ENCODE results near the gene PDCD1LG2.
"Not testable (repeated sequence)": the region's sequence is repeated elsewhere in the genome, so short reads cannot be mapped to it uniquely, and the experiment has no call there.

The PDCD1LG2 gene

DNA sequence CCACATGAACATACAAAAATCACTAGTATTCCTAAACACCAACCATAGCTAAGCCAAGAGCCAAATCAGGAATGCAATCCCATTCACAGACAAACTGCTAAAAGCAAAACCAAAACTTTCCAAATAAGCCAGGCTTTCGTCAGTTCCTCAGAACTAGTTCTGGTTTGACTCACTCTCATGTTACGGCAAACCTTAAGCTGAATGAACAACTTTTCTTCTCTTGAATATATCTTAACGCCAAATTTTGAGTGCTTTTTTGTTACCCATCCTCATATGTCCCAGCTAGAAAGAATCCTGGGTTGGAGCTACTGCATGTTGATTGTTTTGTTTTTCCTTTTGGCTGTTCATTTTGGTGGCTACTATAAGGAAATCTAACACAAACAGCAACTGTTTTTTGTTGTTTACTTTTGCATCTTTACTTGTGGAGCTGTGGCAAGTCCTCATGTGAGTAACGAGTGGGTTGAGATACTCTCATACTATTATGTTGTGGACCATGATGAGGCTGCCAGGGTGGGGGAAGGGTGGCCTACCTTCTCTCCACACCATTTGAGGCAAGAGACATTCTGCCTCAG is at the start of gene PDCD1LG2:
PDCD1LG2 (plus strand) TSS at position 172 of the 572 bp plus-strand sequence. CDS start 12,016 bp downstream, outside the sequence.
- DNase-seq (ENCODE audit: low read depth) = no peak

DNA sequence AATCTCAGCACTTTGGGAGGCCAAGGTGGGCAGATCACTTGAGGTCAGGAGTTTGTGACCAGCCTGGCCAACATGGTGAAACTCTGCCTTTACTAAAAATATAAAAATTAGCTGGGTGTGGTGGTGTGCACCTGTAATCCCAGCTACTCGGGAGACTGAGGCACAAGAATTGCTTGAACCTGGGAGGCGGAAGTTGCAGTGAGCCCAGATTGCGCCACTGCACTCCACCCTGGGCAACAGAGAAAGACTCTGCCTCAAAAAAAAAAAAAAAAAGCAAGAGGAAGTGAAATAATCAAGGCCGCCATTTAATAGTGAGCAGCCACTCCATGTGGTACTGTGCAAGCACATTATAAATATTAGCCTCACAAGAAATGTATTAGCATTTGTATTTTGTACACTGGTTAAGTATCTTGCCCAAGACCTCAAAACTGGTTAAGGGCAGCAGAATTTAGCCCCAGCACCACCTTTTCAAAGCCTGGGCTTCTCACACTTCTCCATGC is 45.5 kb upstream of the PDCD1LG2 start:
- not testable (repeated sequence) for DNase-seq (ENCODE audit: low read depth)

DNA sequence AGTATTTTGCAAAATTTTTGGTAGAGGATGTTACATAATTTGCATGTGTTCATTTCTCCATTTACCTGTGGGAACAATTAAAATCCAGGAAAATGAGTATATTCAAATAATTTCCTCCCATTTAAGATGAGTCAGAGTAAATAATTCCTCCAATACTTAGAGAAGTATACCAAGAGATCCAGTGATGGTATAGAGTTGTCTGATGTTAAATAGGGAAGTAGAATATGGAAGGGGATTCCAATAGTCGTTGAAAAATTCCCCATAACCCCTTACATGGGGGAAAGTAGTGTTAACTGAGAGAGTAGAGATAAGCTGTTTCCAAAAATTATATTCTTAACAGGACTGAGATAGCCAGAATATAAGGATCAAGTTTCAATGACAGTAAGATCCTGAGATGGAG is 44.3 kb upstream of the PDCD1LG2 start:
- DNase-seq (ENCODE audit: low read depth) = no peak

DNA sequence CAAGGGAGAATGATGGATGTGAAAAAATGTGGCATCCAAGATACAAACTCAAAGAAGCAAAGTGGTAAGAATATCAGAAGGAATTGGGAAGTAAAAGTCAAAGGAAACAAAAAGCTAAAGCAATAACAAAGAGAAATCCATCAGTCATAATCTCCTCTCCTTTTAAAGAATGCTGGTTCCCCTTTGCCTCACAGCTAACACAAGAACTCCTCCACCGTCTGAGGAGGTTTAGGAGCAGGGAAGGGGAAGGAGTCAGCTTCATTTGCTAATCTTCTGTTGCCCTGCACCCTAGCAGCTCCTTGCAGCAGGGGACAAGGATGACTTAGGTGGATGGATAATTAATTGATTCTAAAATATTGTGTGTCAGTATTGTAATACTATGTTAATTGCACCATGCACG is 43.6 kb upstream of the PDCD1LG2 start:
- no peak for DNase-seq (ENCODE audit: low read depth)

DNA sequence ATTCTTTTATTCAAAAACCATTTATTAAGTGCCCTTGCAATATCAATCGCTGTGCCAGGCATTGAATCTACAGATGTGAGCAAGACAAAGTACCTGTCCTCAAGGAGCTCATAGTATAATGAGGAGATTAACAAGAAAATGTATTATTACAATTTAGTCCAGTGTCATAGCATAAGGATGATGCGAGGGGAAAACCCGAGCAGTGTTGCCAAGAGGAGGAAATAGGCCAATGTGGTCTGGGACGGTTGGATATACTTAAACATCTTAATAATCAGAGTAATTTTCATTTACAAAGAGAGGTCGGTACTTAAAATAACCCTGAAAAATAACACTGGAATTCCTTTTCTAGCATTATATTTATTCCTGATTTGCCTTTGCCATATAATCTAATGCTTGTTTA is 41.5 kb upstream of the PDCD1LG2 start:
- no peak for DNase-seq (ENCODE audit: low read depth)

DNA sequence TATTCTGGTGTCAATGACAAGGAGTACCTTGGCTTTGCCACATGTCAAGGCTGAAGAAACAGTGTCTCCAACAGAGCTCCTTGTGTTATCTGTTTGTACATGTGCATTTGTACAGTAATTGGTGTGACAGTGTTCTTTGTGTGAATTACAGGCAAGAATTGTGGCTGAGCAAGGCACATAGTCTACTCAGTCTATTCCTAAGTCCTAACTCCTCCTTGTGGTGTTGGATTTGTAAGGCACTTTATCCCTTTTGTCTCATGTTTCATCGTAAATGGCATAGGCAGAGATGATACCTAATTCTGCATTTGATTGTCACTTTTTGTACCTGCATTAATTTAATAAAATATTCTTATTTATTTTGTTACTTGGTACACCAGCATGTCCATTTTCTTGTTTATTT is 40.2 kb upstream of the PDCD1LG2 start:
- DNase-seq (ENCODE audit: low read depth) = no peak

DNA sequence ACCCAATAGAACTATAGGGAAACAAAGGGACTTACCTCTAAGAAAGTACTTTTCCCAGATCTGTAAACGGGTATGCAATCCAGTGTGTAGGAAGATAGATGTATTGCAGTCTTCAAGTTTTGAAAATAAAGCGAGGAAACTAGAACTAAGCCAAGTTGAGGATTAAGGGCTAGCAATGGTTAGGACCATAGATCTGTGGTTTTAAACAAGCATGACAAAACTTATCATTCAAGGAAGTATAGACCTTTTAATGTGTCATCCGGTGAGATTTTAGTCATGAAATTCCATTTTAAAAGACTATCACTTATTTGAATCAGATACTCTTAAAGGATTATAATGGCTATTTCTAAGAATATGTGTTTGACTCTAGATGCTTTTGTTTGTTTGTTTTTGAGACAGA is 39.5 kb upstream of the PDCD1LG2 start:
- DNase-seq (ENCODE audit: low read depth) = no peak

DNA sequence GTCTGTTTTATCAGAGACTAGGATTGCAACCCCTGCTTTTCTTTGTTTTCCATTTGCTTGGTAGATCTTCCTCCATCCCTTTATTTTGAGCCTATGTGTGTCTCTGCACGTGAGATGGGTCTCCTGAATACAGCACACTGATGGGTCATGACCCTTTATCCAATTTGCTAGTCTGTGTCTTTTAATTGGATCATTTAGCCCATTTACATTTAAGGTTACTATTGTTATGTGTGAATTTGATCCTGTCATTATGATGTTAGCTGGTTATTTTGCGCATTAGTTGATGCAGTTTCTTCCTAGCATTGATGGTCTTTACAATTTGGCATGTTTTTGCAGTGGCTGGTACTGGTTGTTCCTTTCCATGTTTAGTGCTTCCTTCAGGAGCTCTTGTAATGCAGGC is 34.7 kb upstream of the PDCD1LG2 start:
- DNase-seq (ENCODE audit: low read depth) = not testable (repeated sequence)

DNA sequence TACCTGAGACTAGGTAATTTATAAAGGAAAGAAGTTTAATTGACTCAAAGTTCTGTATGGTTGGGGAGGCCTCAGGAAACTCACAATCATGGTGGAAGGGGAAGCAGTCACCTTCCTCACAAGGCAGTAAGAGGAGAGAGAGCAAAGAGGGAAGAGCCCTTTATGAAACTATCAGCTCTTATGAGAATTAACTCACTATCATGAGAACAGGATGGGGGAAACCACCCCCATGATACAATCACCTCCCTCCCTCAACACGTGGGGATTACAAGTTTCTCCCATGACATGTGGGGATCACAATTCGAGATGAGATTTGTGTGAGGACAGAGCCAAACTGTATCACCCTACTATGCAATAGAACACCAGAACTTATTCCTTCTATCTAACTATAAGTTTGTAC is 32.1 kb upstream of the PDCD1LG2 start:
- DNase-seq (ENCODE audit: low read depth) = no peak

DNA sequence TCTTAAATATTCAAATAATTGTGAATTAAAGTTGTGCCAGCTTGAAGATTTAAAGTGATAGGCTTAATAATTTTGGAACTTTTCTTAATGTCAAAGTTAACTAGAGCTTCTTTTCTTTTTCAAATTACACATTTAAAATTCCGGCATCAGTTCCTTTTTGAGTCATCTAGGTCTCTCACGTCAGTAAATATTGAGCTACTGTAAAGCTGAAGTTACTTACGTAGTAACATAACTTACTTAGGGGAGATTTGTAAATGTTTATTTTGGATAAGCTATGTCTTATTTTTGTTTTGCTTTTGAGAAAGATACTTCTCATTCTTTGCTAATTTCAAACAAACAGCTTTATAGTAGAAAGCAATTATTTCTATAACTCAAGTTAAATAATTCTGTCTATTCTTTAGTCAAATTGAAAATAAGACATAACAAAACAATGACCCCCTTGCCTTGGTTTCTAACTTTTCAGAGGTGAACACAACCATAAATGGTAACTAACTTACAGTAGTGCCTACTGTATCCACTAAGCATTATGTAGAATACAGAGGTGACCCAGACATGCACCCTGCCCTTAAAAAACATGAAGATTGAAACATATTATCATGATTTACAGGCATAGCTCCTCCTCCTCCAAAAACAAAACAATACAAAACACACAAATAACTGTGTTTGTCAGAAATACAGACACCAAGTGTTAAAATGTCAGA is 30.2 kb upstream of the PDCD1LG2 start:
- no peak for DNase-seq (ENCODE audit: low read depth)

DNA sequence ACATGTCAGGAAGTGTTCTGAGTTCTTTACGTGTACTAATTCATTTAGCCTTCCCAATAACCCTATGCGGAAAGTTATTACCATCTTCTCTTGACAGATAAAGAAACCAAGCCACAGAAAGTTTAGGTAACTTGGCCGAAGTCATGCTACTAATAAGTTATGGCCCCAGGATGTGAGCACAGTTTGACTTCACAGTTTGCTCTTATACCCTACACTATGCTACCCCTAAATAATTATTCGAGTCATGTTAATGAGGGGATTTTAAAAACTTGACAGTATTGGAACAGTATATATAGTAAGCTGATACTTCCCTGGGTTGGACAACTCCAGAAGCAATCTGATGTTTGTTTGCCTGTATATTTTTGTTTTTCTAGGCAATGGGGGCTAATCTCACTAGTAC is 29.4 kb upstream of the PDCD1LG2 start:
- DNase-seq (ENCODE audit: low read depth) = no peak

DNA sequence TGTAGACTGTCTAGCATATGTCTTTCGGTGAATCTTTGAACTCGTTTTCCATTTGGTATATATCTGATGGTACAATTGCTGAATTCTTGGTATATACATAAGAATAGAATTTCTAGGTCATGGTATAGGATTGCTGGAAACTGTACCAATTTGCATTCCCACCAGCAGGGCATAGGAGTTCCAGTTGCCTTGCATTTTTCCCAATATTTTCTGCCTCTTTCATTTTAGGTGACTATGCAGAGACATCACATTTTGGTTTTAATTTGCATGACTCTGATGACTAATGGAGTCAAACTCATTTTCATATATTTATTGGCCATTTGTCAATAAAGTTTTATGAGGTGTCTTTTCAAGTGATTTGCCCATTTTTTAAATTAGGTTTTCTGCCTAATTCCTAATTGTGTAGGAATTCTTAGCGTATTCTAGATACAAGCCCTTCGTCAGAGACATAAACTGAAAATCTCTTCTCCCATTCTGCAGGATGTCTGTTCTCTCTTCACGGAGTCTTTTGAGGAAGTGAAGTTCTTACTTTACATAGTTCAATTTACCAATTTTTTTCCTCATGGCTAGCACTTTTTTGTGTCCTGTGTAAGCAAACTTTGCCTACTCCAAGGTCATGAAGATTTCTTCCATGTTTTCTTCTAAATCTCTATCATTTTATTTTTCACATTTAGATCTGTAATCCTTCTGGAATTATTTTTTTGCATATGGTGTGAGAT is 28.9 kb upstream of the PDCD1LG2 start:
- DNase-seq (ENCODE audit: low read depth) = no peak

DNA sequence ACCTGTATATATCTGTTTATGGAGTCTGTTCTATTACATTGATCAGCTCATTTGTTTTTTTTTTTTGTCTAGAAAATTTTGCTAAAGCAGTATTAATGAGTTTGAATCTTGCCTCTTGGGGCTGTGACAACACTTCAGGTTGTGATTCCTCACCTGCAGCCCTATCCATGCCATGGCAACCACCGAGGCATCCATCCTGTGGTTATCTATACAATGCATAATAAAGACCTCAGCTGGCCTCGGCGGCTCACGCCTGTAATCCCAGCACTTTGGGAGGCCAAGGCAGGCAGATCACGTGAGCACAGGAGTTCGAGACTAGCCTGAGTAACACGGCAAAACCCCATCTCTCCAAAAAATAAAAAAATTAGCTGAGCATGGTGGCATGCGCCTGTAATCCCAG is 28.1 kb upstream of the PDCD1LG2 start:
- DNase-seq (ENCODE audit: low read depth) = no peak

DNA sequence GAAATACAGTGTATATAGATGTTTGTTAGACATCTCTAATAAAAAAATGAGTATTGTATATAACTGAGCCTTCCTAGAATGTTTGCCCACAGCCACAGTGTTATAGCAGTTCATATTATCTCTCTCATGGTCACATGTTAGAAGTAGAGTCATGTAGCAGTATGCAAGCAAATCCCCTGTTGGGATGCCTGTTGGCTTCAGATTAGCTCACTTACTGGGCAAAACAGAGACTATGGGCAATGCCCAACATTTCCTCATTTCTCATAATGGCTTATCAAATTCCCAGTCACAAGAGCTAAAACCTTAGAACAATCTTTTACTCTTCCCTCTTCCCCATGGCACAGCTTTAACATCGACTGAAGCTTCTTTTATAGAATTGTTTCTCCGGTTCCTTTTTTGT is 27.0 kb upstream of the PDCD1LG2 start:
- no peak for DNase-seq (ENCODE audit: low read depth)

DNA sequence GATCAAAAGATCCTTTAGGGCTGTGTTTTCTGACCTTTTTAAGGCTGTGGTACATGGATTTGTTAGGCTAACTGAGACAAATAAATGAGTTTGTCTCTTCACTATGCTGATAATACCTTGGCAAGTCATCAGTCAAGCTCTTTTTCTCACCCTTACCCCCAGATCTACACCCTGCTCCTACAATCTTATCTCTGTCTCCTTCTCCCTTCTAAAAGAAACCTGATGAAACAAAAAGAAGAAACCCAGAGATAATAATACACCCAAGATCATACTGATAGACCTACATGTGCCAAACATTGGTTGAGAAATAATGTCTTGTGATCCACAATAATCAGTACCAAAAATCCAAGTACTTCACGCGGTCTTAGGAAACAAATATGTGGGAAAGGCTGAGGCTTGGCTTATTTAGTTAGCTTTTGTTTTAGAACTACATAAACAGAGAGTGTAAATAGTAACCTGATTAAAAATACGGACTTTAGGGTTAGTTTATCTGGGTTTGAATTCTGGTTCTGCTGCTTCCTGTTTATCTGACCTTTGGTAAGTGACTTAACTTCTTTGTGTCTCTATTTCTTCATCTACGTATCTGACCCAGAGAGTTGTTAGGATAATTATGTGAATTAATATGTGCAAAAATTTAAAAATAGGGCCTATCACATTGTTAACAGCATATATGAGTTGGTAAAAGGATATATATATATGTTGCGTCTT is 24.8 kb upstream of the PDCD1LG2 start:
- DNase-seq (ENCODE audit: low read depth) = no peak

DNA sequence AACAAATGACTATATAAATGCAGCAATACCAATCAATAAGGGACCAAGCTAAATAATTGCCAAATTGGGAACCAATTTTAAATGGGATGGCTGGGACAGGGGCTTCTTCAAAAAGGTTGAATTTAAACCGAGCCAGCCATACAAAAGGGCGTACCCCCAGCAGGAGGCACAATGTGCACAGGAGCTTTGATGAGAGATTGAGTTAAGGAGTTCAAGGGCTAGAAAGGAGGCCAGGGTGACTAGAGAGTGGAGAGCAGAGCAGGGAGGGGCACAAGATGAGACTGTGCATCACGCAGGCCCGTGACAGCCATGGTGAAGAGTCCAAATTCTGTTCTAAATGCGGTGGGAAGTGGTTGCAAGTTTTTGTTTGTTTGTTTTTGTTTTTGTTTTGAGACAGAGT is 23.3 kb upstream of the PDCD1LG2 start:
- no peak for DNase-seq (ENCODE audit: low read depth)

DNA sequence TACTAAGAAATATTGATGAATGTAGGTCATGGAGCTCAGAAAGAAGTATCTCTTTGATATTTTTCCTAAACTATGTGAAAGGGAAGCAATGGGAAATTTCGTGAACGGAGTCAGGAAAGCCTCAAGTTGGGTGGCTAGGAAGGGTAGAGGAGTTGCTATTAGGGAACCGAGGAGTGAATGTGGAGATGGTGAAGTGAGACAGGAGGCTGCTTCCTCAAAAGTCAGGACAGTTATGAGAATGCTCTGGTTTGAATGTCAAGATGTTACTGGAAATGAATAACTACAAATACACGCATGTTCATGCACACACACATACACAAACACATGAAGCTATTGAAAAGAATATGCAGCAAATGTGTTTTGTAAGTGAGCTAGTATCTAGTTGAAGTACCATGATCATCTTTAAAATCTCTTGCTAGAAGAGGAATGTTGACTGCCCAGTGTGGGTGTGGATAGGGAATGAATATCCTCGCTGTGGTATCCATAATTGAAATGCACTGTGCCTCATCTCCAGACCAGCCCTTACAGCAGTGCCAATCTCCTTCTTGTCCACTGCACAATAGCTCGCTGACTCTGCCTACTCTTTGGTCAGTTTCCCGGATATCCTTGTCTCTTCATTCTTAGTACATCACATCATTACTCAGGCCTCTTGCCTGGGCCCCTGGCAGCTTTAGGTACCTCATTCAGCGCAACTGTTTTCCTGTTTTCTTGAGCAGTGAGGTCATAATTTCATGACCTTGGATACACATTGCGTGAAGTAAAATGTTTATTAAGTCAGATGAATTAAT is 21.9 kb upstream of the PDCD1LG2 start:
- DNase-seq (ENCODE audit: low read depth) = no peak

DNA sequence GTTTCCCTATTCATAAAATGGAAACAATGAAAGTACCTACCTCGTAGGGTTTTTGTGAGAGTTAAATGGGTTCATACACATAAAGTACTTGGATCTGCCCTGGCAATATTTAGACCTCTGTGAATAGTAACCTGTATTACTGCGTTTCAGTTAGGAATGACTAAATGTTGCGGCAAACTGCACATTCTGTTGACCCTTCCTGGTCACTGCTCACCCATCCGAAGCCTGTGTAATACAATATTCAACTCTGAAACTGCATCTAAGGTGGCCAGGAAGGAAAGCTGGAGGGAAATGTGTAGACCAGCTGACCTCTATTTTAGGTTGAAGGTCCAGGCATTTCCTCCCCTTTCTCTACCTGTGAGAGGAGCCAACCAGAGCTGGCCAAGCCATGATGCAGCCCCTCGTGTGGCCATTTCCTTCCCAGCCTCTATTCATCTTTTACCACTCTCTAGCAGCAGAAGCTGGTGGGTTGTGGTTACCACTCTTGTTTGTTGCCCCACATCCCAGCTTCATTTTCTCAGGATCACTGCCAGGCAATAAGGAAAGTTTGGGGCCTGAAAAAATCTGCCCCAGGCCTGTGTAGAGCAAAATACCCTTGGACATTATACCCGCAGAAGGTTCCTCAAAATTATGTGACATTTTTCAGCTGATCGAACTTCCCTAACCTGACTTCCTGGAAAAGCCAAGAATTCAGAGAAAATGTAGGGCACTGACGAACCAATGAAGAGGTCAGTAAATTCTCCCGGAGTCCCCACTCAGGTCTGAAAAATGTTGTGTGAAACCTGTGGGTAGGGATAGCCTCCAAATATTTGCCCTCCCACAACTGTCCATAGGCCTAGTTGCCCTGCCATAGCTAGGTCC is 20.5 kb upstream of the PDCD1LG2 start:
- DNase-seq (ENCODE audit: low read depth) = no peak

DNA sequence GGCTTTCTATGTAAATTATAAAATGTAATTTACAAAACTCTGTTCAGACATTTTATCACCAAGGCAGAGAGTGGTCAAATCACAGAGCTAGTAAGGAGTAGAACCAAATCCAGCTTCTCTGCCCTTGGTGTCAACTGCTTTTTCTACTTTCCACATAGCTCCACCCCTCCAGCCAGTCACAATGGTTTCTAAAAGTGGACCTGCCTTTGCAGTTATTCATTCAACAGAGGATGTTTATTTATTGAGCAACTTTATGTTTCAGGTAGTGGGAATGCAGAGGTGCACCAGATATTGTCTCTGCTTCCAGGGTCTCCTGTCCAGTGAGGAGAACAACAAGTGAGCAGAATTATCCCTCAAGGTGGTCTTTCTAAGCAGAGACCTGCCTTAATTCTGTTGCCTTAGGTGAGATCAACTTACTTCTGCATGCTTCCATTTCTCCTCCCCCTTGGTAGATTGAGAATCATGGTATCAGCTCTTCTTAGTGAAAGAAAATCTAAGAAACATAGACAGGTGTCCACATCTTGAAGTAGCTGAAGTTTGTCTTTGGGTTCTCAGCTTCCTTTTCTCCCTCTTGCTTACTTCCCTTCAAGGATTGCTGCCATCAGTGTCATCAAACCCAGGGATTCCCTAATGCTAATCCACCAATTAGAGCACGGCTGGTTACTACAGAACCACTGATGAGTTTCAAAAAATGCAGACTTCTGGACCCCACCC is 17.2 kb upstream of the PDCD1LG2 start:
- no peak for DNase-seq (ENCODE audit: low read depth)

Measured in fibroblast of the conjunctiva (primary cell).